GM18505 (cell line): Measurements from ENCODE around the gene COQ8A.

Experiments
- ATAC-seq: cut with Tn5 transposase; IDR thresholded peaks from one replicate; pipeline ENCODE4 v1.9.1; 2021; ENCODE audit not compliant: unreplicated experiment
- POLR2A ChIP-seq: IDR thresholded peaks from 4 replicates; pipeline ENCODE4 v1.6.1; 2011; ENCODE audit warnings: borderline replicate concordance; ENCODE audit not compliant: insufficient read depth, insufficient read length; ENCODE audit errors: extremely low read depth

COQ8A gene

GRCh38 chr1:226964611-226965486 lies 24.8 kb downstream of the COQ8A start:
- no peak for TF ChIP-seq POLR2A
- ATAC-seq, result no peak

- TF ChIP-seq POLR2A, result no peak
- no peak for ATAC-seq
Measured at GRCh38 chr1:226965581-226966440, 25.7 kb downstream of the COQ8A start.

GRCh38 chr1:226966683-226967082 lies 26.6 kb downstream of the COQ8A start:
- TF ChIP-seq POLR2A, result no peak
- no peak for ATAC-seq

GRCh38 chr1:226967665-226968064 lies 27.6 kb downstream of the COQ8A start:
- no peak for TF ChIP-seq POLR2A
- ATAC-seq, result no peak

GRCh38 chr1:226971765-226972164 lies 31.7 kb downstream of the COQ8A start:
- no peak for TF ChIP-seq POLR2A
- no peak for ATAC-seq

GRCh38 chr1:226972931-226973330 lies 32.8 kb downstream of the COQ8A start:
- TF ChIP-seq POLR2A, result no peak
- no peak for ATAC-seq

GRCh38 chr1:226973371-226973897 lies 33.3 kb downstream of the COQ8A start:
- no peak for ATAC-seq
- no peak for TF ChIP-seq POLR2A

GRCh38 chr1:226973898-226974543 lies 33.9 kb downstream of the COQ8A start:
- no peak for ATAC-seq
- TF ChIP-seq POLR2A, result no peak

- TF ChIP-seq POLR2A, result no peak
- ATAC-seq, result no peak
Measured at GRCh38 chr1:226974544-226975258, 34.6 kb downstream of the COQ8A start.

- no peak for TF ChIP-seq POLR2A
Measured at GRCh38 chr1:226975259-226976250, 35.5 kb downstream of the COQ8A start.

GRCh38 chr1:226976276-226976977 lies 36.3 kb downstream of the COQ8A start:
- no peak for ATAC-seq
- no peak for TF ChIP-seq POLR2A

More at GRCh38 chr1:226975259-226976250, 35.5 kb downstream of the COQ8A start:
- no peak for ATAC-seq
